WTC11 (cell line): ENCODE results near the gene NAA25.

Source experiments
- ETV6 ChIP-seq: sonication (generic); formaldehyde crosslinking; IDR thresholded peaks from 2 replicates; pipeline ENCODE4 v1.8.1; 2022; ENCODE audit warnings: mild to moderate bottlenecking, missing genetic modification reagents
- MAX ChIP-seq: sonication (generic); formaldehyde crosslinking; IDR thresholded peaks from 2 replicates; pipeline ENCODE4 v1.8.0; 2022; ENCODE audit warnings: mild to moderate bottlenecking, missing genetic modification reagents
- PREB ChIP-seq: sonication (generic); formaldehyde crosslinking; IDR thresholded peaks from 2 replicates; pipeline ENCODE4 v1.8.1; 2022; ENCODE audit warnings: mild to moderate bottlenecking, missing genetic modification reagents, moderate library complexity, borderline replicate concordance
- SP1 ChIP-seq: sonication (generic); formaldehyde crosslinking; conservative IDR thresholded peaks from 2 replicates; pipeline ENCODE4 v1.8.1; 2022; ENCODE audit warnings: missing genetic modification reagents
- ZBTB43 ChIP-seq: sonication (generic); formaldehyde crosslinking; IDR thresholded peaks from 2 replicates; pipeline ENCODE4 v1.8.1; 2023; ENCODE audit warnings: mild to moderate bottlenecking, missing genetic modification reagents
- ZNF281 ChIP-seq: sonication (generic); formaldehyde crosslinking; IDR thresholded peaks from 2 replicates; pipeline ENCODE4 v1.8.0; 2023; ENCODE audit warnings: mild to moderate bottlenecking, missing genetic modification reagents
- TF ChIP-seq, protein P1 (sequence below): sonication (generic); formaldehyde crosslinking; conservative IDR thresholded peaks from 2 replicates; pipeline ENCODE4 v1.8.1; 2022; ENCODE audit warnings: mild to moderate bottlenecking, missing genetic modification reagents
- TF ChIP-seq, protein P2 (sequence below): fragments of 200-600 bp; IDR thresholded peaks from 2 replicates; pipeline ENCODE4 v1.8.0; 2022; ENCODE audit warnings: antibody characterized with exemption
- TF ChIP-seq, protein P3 (sequence below): sonication (generic); formaldehyde crosslinking; IDR thresholded peaks from 2 replicates; pipeline ENCODE4 v1.8.1; 2022; ENCODE audit warnings: low read depth, mild to moderate bottlenecking, moderate library complexity, missing genetic modification reagents, borderline replicate concordance

DNA sequence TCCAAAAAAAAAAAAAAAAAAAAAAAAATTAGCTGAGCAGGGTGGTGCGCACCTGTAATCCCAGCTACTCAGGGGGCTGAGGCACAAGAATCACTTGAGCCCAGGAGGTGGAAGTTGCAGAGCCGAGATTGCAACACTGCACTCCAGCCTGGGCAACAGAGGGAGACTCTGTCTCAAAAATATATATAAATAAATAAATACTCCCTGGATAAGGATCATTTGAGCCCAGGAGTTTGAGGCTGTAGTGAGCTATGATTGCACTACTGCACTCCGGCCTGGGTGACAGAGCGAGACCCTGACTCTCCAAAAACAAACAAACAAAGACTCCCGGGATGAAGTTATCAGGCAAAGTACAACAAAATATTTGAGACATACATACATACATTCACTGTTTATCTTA, 3.3 kb upstream of the NAA25 start:
- TF ChIP-seq, protein P1, sequence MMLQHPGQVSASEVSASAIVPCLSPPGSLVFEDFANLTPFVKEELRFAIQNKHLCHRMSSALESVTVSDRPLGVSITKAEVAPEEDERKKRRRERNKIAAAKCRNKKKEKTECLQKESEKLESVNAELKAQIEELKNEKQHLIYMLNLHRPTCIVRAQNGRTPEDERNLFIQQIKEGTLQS (CRISPR knock-in tag) = no peak
- TF ChIP-seq SP1 (CRISPR knock-in tag) = no peak
- TF ChIP-seq, protein P2, sequence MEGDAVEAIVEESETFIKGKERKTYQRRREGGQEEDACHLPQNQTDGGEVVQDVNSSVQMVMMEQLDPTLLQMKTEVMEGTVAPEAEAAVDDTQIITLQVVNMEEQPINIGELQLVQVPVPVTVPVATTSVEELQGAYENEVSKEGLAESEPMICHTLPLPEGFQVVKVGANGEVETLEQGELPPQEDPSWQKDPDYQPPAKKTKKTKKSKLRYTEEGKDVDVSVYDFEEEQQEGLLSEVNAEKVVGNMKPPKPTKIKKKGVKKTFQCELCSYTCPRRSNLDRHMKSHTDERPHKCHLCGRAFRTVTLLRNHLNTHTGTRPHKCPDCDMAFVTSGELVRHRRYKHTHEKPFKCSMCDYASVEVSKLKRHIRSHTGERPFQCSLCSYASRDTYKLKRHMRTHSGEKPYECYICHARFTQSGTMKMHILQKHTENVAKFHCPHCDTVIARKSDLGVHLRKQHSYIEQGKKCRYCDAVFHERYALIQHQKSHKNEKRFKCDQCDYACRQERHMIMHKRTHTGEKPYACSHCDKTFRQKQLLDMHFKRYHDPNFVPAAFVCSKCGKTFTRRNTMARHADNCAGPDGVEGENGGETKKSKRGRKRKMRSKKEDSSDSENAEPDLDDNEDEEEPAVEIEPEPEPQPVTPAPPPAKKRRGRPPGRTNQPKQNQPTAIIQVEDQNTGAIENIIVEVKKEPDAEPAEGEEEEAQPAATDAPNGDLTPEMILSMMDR = no peak
- TF ChIP-seq, protein P3, sequence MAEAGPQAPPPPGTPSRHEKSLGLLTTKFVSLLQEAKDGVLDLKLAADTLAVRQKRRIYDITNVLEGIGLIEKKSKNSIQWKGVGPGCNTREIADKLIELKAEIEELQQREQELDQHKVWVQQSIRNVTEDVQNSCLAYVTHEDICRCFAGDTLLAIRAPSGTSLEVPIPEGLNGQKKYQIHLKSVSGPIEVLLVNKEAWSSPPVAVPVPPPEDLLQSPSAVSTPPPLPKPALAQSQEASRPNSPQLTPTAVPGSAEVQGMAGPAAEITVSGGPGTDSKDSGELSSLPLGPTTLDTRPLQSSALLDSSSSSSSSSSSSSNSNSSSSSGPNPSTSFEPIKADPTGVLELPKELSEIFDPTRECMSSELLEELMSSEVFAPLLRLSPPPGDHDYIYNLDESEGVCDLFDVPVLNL (CRISPR knock-in tag) = no peak
- no peak for TF ChIP-seq MAX (CRISPR knock-in tag)
- no peak for TF ChIP-seq ETV6 (CRISPR knock-in tag)
- TF ChIP-seq PREB (CRISPR knock-in tag) = no peak
- no peak for TF ChIP-seq ZNF281
- no peak for TF ChIP-seq ZBTB43 (CRISPR knock-in tag)
